ENCODE results near the gene MAPKAPK3.

Gene MAPKAPK3

GRCh38 chr3:50617096-50617791 lies at the start of gene MAPKAPK3:
Gene MAPKAPK3 (plus strand): TSS chr3:50617151. CDS start chr3:50617566, 415 bp downstream.
- DNase-seq (ENCODE audit: low read depth, low spot score) = no peak
- peaks cover 9% of the 10 kb centered on the region; the same call in 1 of the 2 replicates for H3K27me3 ChIP-seq (ENCODE audit: control insufficient read depth, insufficient read depth, low read length)
- no peaks in the 10 kb centered on the region for H3K9me3 ChIP-seq (ENCODE audit: control insufficient read depth, insufficient read depth, low read length)
- no peaks in the 10 kb centered on the region; the same call in 1 of the 2 replicates for H3K4me1 ChIP-seq (ENCODE audit: control insufficient read depth, insufficient read depth, low read length)
- peak within 1 kb of the TSS; percentile 63 for H3K4me3 ChIP-seq (ENCODE audit: low read length)
- no peaks in the 10 kb centered on the region for H3K36me3 ChIP-seq (ENCODE audit: control insufficient read depth, insufficient read depth, low read length)
- no CpG with 5 or more reads among the region's 58 CpGs for WGBS (ENCODE audit: insufficient coverage, insufficient read length)
- H3K27ac ChIP-seq (ENCODE audit: low read length) = no peak within 1 kb of the TSS

GRCh38 chr3:50567386-50568167 lies 49.4 kb upstream of the MAPKAPK3 start, which contains the start of gene C3orf18:
Gene C3orf18 (minus strand): TSS chr3:50567747. CDS start chr3:50565699, 2,048 bp downstream.
- H3K4me1 ChIP-seq (ENCODE audit: control insufficient read depth, insufficient read depth, low read length) = peaks cover 3% of the 10 kb centered on the region; the same call in 1 of the 2 replicates
- no peaks in the 10 kb centered on the region for H3K36me3 ChIP-seq (ENCODE audit: control insufficient read depth, insufficient read depth, low read length)
- WGBS (ENCODE audit: insufficient coverage, insufficient read length) = no CpG with 5 or more reads among the region's 53 CpGs
- peak; percentile 81 for DNase-seq (ENCODE audit: low read depth, low spot score)
- no peaks in the 10 kb centered on the region for H3K9me3 ChIP-seq (ENCODE audit: control insufficient read depth, insufficient read depth, low read length)
- H3K27me3 ChIP-seq (ENCODE audit: control insufficient read depth, insufficient read depth, low read length) = no peaks in the 10 kb centered on the region
- no peak within 1 kb of the TSS for H3K27ac ChIP-seq (ENCODE audit: low read length)
- peak within 1 kb of the TSS; percentile 49; the same call in 1 of the 2 replicates for H3K4me3 ChIP-seq (ENCODE audit: low read length)

GRCh38 chr3:50568947-50569749 lies 47.8 kb upstream of the MAPKAPK3 start, which contains the start of gene HEMK1:
Gene HEMK1 (plus strand): TSS chr3:50569522. CDS start chr3:50571105, 1,583 bp downstream.
- no peaks in the 10 kb centered on the region for H3K27me3 ChIP-seq (ENCODE audit: control insufficient read depth, insufficient read depth, low read length)
- H3K36me3 ChIP-seq (ENCODE audit: control insufficient read depth, insufficient read depth, low read length) = no peaks in the 10 kb centered on the region
- peaks cover 3% of the 10 kb centered on the region; the same call in 1 of the 2 replicates for H3K4me1 ChIP-seq (ENCODE audit: control insufficient read depth, insufficient read depth, low read length)
- H3K9me3 ChIP-seq (ENCODE audit: control insufficient read depth, insufficient read depth, low read length) = no peaks in the 10 kb centered on the region
- WGBS (ENCODE audit: insufficient coverage, insufficient read length) = no CpG with 5 or more reads among the region's 55 CpGs
- peak within 1 kb of the TSS; percentile 93 for H3K4me3 ChIP-seq (ENCODE audit: low read length)
- H3K27ac ChIP-seq (ENCODE audit: low read length) = no peak within 1 kb of the TSS
- peak; percentile 83 for DNase-seq (ENCODE audit: low read depth, low spot score)

- Histone ChIP-seq H3K36me3 (ENCODE audit: control insufficient read depth, insufficient read depth, low read length) (no peaks in the 10 kb centered on the region), H3K27me3 (ENCODE audit: control insufficient read depth, insufficient read depth, low read length) (no peaks in the 10 kb centered on the region), H3K4me3 (ENCODE audit: low read length) (no peak overlapping the region), H3K4me1 (ENCODE audit: control insufficient read depth, insufficient read depth, low read length) (peaks cover 3% of the 10 kb centered on the region; the same call in 1 of the 2 replicates), H3K27ac (ENCODE audit: low read length) (no peak overlapping the region), H3K9me3 (ENCODE audit: control insufficient read depth, insufficient read depth, low read length) (no peaks in the 10 kb centered on the region)
- no peak for DNase-seq (ENCODE audit: low read depth, low spot score)
- WGBS (ENCODE audit: insufficient coverage, insufficient read length) = no CpG with 5 or more reads among the region's 5 CpGs
Observed at GRCh38 chr3:50570508-50571279, 46.3 kb upstream of the MAPKAPK3 start.

- WGBS (ENCODE audit: insufficient coverage, insufficient read length) = no CpG with 5 or more reads among the region's 4 CpGs
- peaks cover 3% of the 10 kb centered on the region; the same call in 1 of the 2 replicates for H3K4me1 ChIP-seq (ENCODE audit: control insufficient read depth, insufficient read depth, low read length)
- no peak overlapping the region for H3K4me3 ChIP-seq (ENCODE audit: low read length)
- H3K27ac ChIP-seq (ENCODE audit: low read length) = no peak overlapping the region
- DNase-seq (ENCODE audit: low read depth, low spot score) = no peak
- no peaks in the 10 kb centered on the region for H3K9me3 ChIP-seq (ENCODE audit: control insufficient read depth, insufficient read depth, low read length)
- H3K27me3 ChIP-seq (ENCODE audit: control insufficient read depth, insufficient read depth, low read length) = no peaks in the 10 kb centered on the region
- H3K36me3 ChIP-seq (ENCODE audit: control insufficient read depth, insufficient read depth, low read length) = no peaks in the 10 kb centered on the region
Observed at GRCh38 chr3:50571486-50571885, 45.5 kb upstream of the MAPKAPK3 start.

GRCh38 chr3:50572158-50572557 lies 44.8 kb upstream of the MAPKAPK3 start:
- Histone ChIP-seq H3K36me3 (ENCODE audit: control insufficient read depth, insufficient read depth, low read length) (no peaks in the 10 kb centered on the region), H3K4me3 (ENCODE audit: low read length) (no peak overlapping the region), H3K9me3 (ENCODE audit: control insufficient read depth, insufficient read depth, low read length) (no peaks in the 10 kb centered on the region), H3K27ac (ENCODE audit: low read length) (no peak overlapping the region), H3K4me1 (ENCODE audit: control insufficient read depth, insufficient read depth, low read length) (no peaks in the 10 kb centered on the region), H3K27me3 (ENCODE audit: control insufficient read depth, insufficient read depth, low read length) (no peaks in the 10 kb centered on the region)
- WGBS (ENCODE audit: insufficient coverage, insufficient read length) = no CpG with 5 or more reads among the region's 1 CpG
- peak; percentile 68 for DNase-seq (ENCODE audit: low read depth, low spot score)

GRCh38 chr3:50572801-50573371 lies 44.1 kb upstream of the MAPKAPK3 start:
- Histone ChIP-seq H3K36me3 (ENCODE audit: control insufficient read depth, insufficient read depth, low read length) (no peaks in the 10 kb centered on the region), H3K27ac (ENCODE audit: low read length) (no peak overlapping the region), H3K4me1 (ENCODE audit: control insufficient read depth, insufficient read depth, low read length) (no peaks in the 10 kb centered on the region), H3K4me3 (ENCODE audit: low read length) (no peak overlapping the region), H3K9me3 (ENCODE audit: control insufficient read depth, insufficient read depth, low read length) (no peaks in the 10 kb centered on the region), H3K27me3 (ENCODE audit: control insufficient read depth, insufficient read depth, low read length) (no peaks in the 10 kb centered on the region)
- WGBS (ENCODE audit: insufficient coverage, insufficient read length) = no CpG with 5 or more reads among the region's 4 CpGs
- DNase-seq (ENCODE audit: low read depth, low spot score) = no peak

GRCh38 chr3:50573566-50574443 lies 43.1 kb upstream of the MAPKAPK3 start:
- Histone ChIP-seq H3K9me3 (ENCODE audit: control insufficient read depth, insufficient read depth, low read length) (no peaks in the 10 kb centered on the region), H3K36me3 (ENCODE audit: control insufficient read depth, insufficient read depth, low read length) (no peaks in the 10 kb centered on the region; the same call in 1 of the 2 replicates), H3K4me1 (ENCODE audit: control insufficient read depth, insufficient read depth, low read length) (no peaks in the 10 kb centered on the region), H3K27me3 (ENCODE audit: control insufficient read depth, insufficient read depth, low read length) (no peaks in the 10 kb centered on the region), H3K27ac (ENCODE audit: low read length) (no peak overlapping the region), H3K4me3 (ENCODE audit: low read length) (no peak overlapping the region)
- DNase-seq (ENCODE audit: low read depth, low spot score) = no peak
- no CpG with 5 or more reads among the region's 8 CpGs for WGBS (ENCODE audit: insufficient coverage, insufficient read length)

- H3K36me3 ChIP-seq (ENCODE audit: control insufficient read depth, insufficient read depth, low read length) = no peaks in the 10 kb centered on the region; the same call in 1 of the 2 replicates
- no peaks in the 10 kb centered on the region for H3K9me3 ChIP-seq (ENCODE audit: control insufficient read depth, insufficient read depth, low read length)
- no peak overlapping the region for H3K4me3 ChIP-seq (ENCODE audit: low read length)
- no peaks in the 10 kb centered on the region for H3K27me3 ChIP-seq (ENCODE audit: control insufficient read depth, insufficient read depth, low read length)
- no CpG with 5 or more reads among the region's 1 CpG for WGBS (ENCODE audit: insufficient coverage, insufficient read length)
- no peak overlapping the region for H3K27ac ChIP-seq (ENCODE audit: low read length)
- DNase-seq (ENCODE audit: low read depth, low spot score) = no peak
- H3K4me1 ChIP-seq (ENCODE audit: control insufficient read depth, insufficient read depth, low read length) = no peaks in the 10 kb centered on the region
Observed at GRCh38 chr3:50574444-50574831, 42.5 kb upstream of the MAPKAPK3 start.

Data from iPS DF 6.9 (cell line).